AG04449 (cell line): ENCODE data around the gene PDIA5.

ENCODE experiments used
- CTCF ChIA-PET: fragments of 350-600 bp; formaldehyde crosslinking; extraction: SDS; loops from one replicate; lab custom pipeline; 2021; ENCODE audit warnings: antibody characterized with exemption; lab: Yijun Ruan, JAX
- POLR2A ChIA-PET: fragments of 400-600, 350-600 bp; formaldehyde crosslinking; extraction: SDS; loops from one replicate; lab custom pipeline; 2020; ENCODE audit warnings: antibody characterized with exemption, inconsistent platforms; lab: Yijun Ruan, JAX
- DNase-seq: peaks from one replicate; pipeline ENCODE4 v3.0.0-alpha.2; 2010; ENCODE audit warnings: low read depth, low spot score
- H3K4me3 ChIP-seq: 2 replicates; pipeline ENCODE4 v1.5.1; 2011; ENCODE audit warnings: low read depth, mild to moderate bottlenecking, control low read depth, low read length
- TF ChIP-seq, protein P1 (sequence below): IDR thresholded peaks from one replicate; pipeline ENCODE4 v1.5.1; 2011; ENCODE audit warnings: mild to moderate bottlenecking, moderate library complexity, low read length, control low read depth, inconsistent platforms; ENCODE audit not compliant: insufficient read depth; ENCODE audit errors: missing control alignments

Gene PDIA5

DNA sequence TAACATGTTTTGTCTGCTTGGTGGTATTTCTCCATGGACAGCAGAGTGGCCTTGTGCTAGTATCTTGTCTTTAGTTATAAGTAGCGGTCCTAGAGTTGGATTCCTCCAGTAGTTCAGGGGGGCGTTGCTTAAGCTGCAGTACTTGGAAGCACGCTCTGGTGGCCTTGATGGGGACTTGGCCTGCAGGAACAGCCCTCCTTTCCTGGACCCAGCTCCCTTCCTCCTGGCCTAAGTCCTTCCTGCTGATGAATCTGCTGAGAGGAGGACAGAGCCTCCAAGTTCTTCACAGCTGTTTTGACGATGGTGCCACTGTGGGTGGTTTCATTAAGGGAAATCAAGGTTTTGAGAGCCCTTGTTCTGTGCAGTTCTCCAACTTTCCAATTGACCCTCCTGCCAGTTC, 96.3 kb downstream of the PDIA5 start:
- no peak overlapping the region for H3K4me3 ChIP-seq
- TF ChIP-seq, protein P1, sequence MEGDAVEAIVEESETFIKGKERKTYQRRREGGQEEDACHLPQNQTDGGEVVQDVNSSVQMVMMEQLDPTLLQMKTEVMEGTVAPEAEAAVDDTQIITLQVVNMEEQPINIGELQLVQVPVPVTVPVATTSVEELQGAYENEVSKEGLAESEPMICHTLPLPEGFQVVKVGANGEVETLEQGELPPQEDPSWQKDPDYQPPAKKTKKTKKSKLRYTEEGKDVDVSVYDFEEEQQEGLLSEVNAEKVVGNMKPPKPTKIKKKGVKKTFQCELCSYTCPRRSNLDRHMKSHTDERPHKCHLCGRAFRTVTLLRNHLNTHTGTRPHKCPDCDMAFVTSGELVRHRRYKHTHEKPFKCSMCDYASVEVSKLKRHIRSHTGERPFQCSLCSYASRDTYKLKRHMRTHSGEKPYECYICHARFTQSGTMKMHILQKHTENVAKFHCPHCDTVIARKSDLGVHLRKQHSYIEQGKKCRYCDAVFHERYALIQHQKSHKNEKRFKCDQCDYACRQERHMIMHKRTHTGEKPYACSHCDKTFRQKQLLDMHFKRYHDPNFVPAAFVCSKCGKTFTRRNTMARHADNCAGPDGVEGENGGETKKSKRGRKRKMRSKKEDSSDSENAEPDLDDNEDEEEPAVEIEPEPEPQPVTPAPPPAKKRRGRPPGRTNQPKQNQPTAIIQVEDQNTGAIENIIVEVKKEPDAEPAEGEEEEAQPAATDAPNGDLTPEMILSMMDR = no peak
- ChIA-PET POLR2A (no interaction called here), CTCF (no interaction called here)
- DNase-seq = no peak

DNA sequence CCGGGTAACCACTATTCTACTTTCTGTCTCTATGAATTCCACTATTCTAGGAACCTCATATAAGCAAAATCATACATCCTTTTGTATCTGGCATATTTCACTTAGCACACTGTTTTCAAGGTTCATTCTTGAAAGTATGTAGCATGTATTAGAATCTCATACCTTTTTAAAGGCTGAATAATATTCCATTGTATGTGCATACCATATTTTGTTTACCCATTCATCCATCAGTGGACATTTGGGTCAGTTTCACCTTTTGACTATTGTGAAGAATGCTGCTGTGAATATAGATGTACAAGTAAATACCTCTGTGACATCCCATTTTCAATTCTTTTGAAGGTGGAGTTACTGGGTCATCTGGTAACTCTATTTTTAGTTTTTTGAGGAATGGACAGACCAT, 98.3 kb downstream of the PDIA5 start:
- CTCF ChIA-PET = no interaction called here
- POLR2A ChIA-PET = no interaction called here
- H3K4me3 ChIP-seq = no peak overlapping the region
- TF ChIP-seq, protein P1 = no peak
- DNase-seq = no peak

DNA sequence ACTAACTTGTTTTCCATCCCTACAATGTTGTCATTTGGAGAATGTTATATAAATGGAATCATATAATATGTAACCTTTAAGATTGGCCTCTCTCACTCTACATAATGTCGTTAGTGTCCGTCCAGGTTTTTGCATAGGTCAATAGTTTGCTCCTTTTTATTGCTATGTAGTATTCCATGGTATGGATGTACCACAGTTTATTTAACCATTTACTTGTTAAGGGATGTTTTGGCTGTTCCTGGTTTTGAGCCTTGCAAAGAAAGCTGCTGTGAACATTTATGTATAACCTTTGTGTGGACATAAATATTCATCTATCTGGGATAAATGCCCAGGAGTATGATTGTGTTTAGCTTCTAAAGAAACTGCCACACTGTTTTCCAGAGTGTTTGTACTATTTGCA, 100.9 kb downstream of the PDIA5 start:
- TF ChIP-seq, protein P1 = no peak
- ChIA-PET POLR2A (no interaction called here), CTCF (no interaction called here)
- DNase-seq = no peak
- no peak overlapping the region for H3K4me3 ChIP-seq

DNA sequence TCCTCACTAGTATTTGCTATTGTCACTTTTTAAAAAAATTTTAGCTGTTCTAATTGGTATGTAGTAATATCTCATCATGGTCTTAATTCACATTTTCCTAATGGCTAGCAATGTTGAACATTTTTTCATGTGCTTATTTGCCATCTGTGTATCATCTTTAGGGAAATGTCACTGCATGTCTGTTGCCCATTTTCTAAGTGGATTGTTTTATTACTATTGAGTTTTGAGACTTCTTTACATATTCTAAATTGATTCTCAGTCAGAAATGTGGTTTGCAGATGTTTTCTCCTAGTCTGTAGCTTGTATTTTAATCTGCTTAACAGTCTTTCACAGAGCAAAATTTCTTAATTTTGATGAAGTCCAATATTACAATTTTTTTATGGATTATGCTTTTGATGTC, 101.3 kb downstream of the PDIA5 start:
- H3K4me3 ChIP-seq = no peak overlapping the region
- ChIA-PET CTCF (interaction anchor here (1.0 kb wide), 1 partner anchor 8 kb away, joined by 3 read pairs; no protein-coding TSS in a partner anchor), POLR2A (no interaction called here)
- DNase-seq = no peak
- TF ChIP-seq, protein P1 = no peak

DNA sequence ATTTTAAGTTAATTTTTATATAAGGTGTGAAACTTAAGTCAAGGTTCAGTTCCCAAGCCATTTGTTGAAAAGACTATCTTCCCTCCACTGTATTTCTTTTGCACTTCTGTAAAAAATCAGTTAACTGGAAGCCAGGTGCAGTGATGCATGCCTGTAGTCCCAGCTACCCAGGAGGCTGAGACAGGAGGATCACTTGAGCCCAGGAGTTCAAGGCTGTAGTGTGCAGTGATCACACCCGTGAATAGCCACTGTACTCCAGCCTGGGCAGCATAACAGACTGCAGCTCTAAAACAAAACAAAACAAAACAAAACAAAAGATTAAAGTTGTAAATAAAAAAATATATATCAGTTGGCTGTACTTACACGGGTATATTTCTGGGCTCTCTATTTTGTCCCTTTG, 101.8 kb downstream of the PDIA5 start:
- TF ChIP-seq, protein P1 = no peak
- DNase-seq = no peak
- ChIA-PET POLR2A (no interaction called here), CTCF (interaction anchor here (1.0 kb wide), 1 partner anchor 8 kb away, joined by 3 read pairs; no protein-coding TSS in a partner anchor)
- H3K4me3 ChIP-seq = no peak overlapping the region

DNA sequence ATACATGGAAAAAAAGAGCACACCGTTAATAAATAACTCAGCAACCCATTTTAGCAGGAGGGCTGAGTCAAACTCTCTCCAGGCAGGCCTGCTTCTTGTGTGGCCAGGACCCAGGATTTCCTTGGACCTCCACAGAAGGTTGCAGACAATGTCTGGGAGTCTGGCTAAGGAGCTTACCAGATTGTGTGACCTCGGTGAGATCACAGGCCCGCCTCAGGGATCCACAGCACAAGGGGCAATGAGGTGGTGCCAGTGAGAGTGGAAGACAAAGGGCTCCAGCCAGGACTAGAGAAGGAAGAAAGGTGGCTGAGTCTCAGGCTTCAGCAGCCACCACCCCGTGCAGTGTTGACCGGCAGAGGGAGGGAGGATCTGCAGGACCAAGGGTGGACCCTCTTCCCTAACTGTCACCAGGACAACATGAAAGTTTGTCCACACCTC, 102.7 kb downstream of the PDIA5 start:
- H3K4me3 ChIP-seq = no peak overlapping the region
- ChIA-PET CTCF (no interaction called here), POLR2A (no interaction called here)
- no peak for DNase-seq
- TF ChIP-seq, protein P1 = no peak
